Smooth muscle cell (in vitro differentiated cells): ENCODE data around the gene SYNPO2. TPM values are rescaled to one million over a fixed set of nuclear protein-coding genes. Genes with fewer than 3 reads are reported as not detected.

Experiments used
- DNase-seq: peaks from one replicate; lab custom pipeline; 2025; ENCODE audit not compliant: unreplicated experiment; lab: John Stamatoyannopoulos, UW
- H2AFZ ChIP-seq: fragments of 200-600 bp; sonication (generic); 2 replicates; pipeline ENCODE4 v1.6.0; 2016; ENCODE audit warnings: antibody characterized with exemption, low read depth, mild to moderate bottlenecking
- H3F3A ChIP-seq: fragments of 200-600 bp; sonication (generic); 2 replicates; pipeline ENCODE4 v1.6.0; 2017; ENCODE audit warnings: antibody characterized with exemption, low read depth
- H3K27ac ChIP-seq: fragments of 200-600 bp; sonication (generic); 2 replicates; pipeline ENCODE4 v1.5.1; 2016; ENCODE audit warnings: low read depth, mild to moderate bottlenecking
- H3K27me3 ChIP-seq: fragments of 200-600 bp; sonication (generic); 2 replicates; pipeline ENCODE4 v1.6.1; 2016; ENCODE audit warnings: low read depth, mild to moderate bottlenecking
- H3K36me3 ChIP-seq: fragments of 200-600 bp; sonication (generic); 2 replicates; pipeline ENCODE4 v1.5.1; 2016; ENCODE audit warnings: low read depth
- H3K4me1 ChIP-seq: fragments of 200-600 bp; sonication (generic); 2 replicates; pipeline ENCODE4 v1.5.1; 2016; ENCODE audit warnings: low read depth
- H3K4me2 ChIP-seq: fragments of 200-600 bp; sonication (generic); 2 replicates; pipeline ENCODE4 v1.6.0; 2016; ENCODE audit warnings: mild to moderate bottlenecking
- H3K4me3 ChIP-seq: fragments of 200-600 bp; sonication (generic); 2 replicates; pipeline ENCODE4 v1.5.1; 2016; ENCODE audit warnings: mild to moderate bottlenecking
- H3K79me2 ChIP-seq: fragments of 200-600 bp; sonication (generic); 2 replicates; pipeline ENCODE4 v1.6.0; 2016; ENCODE audit warnings: low read depth, mild to moderate bottlenecking
- H3K9ac ChIP-seq: fragments of 200-600 bp; sonication (generic); 2 replicates; pipeline ENCODE4 v1.6.0; 2016; ENCODE audit warnings: low read depth
- H3K9me3 ChIP-seq: fragments of 200-600 bp; sonication (generic); replicated peaks from 2 replicates; pipeline ENCODE4 v1.5.1; 2016; ENCODE audit warnings: low read depth
- H4K20me1 ChIP-seq: fragments of 200-600 bp; sonication (generic); 2 replicates; pipeline ENCODE4 v1.6.0; 2016; ENCODE audit warnings: low read depth
- WGBS: methylation state at CpG from one replicate; pipeline ENCODE4 v1.1.7; 2016; ENCODE audit warnings: low lambda C conversion rate; 5-methylcytosine and 5-hydroxymethylcytosine counted together
- polyA plus RNA-seq: library from polyadenylated mRNA; unstranded; fragments of >200 nt; fragmentation: Nextera tagmentation; extraction: Ambion mirVana; gene quantifications from 2 replicates; pipeline ENCODE4 v1.2.1, GENCODE V29; 2016
- total RNA-seq: library from RNA; depleted of rRNA; stranded (reverse); fragments of >200 nt; gene quantifications from 2 replicates; pipeline ENCODE4 v1.2.3, GENCODE V29; 2014
- TF ChIP-seq, protein P1 (sequence below): fragments of 200-600 bp; sonication (generic); IDR thresholded peaks from 2 replicates; pipeline ENCODE4 v1.5.1; 2017; ENCODE audit warnings: borderline replicate concordance, mild to moderate bottlenecking, antibody characterized with exemption; ENCODE audit not compliant: insufficient read depth, poor library complexity, severe bottlenecking

The SYNPO2 gene
- total and polyA plus RNA-seq, 2 experiments from 2014 or later, result 0.08 to 4.5 TPM

DNA sequence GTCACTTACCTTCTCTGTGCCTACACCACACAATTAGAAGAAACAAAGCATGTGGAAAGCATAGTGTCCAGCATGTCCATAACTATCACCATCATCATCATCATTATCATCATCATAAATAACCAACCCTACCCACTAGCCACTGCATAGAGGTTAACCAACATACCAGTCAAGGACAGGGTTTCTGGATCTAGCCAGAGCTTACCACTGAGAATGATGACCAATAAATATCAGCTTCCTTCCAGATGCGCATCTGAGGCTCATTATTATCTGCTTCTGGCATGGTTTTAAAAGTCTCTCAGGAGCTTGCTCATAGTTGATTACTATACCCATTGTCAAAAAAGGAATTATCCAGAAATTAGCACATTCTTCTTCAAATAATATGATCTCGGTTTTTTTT lies 221.5 kb downstream of the SYNPO2 start:
- H2AFZ ChIP-seq, result no peak overlapping the region
- no peaks in the 10 kb centered on the region for H3F3A ChIP-seq
- no peak overlapping the region for H3K9ac ChIP-seq
- no peaks in the 10 kb centered on the region for H3K79me2 ChIP-seq
- no peaks in the 10 kb centered on the region for H3K4me1 ChIP-seq
- H3K36me3 ChIP-seq, result no peaks in the 10 kb centered on the region
- TF ChIP-seq, protein P1, sequence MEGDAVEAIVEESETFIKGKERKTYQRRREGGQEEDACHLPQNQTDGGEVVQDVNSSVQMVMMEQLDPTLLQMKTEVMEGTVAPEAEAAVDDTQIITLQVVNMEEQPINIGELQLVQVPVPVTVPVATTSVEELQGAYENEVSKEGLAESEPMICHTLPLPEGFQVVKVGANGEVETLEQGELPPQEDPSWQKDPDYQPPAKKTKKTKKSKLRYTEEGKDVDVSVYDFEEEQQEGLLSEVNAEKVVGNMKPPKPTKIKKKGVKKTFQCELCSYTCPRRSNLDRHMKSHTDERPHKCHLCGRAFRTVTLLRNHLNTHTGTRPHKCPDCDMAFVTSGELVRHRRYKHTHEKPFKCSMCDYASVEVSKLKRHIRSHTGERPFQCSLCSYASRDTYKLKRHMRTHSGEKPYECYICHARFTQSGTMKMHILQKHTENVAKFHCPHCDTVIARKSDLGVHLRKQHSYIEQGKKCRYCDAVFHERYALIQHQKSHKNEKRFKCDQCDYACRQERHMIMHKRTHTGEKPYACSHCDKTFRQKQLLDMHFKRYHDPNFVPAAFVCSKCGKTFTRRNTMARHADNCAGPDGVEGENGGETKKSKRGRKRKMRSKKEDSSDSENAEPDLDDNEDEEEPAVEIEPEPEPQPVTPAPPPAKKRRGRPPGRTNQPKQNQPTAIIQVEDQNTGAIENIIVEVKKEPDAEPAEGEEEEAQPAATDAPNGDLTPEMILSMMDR, result no peak
- no peak overlapping the region for H3K4me3 ChIP-seq
- DNase-seq, result no peak
- no peak overlapping the region for H3K27ac ChIP-seq
- WGBS, result 90% methylated on average over 2 of the region's 2 CpGs
- no peaks in the 10 kb centered on the region for H4K20me1 ChIP-seq
- no peaks in the 10 kb centered on the region for H3K27me3 ChIP-seq
- no peaks in the 10 kb centered on the region for H3K9me3 ChIP-seq
- no peak overlapping the region for H3K4me2 ChIP-seq

Other genes with a start within 250 kb of the SYNPO2 start
- 22.4 and 38.9 TPM in 2 replicates for gene METTL14, start 203.5 kb upstream of the SYNPO2 start, total RNA-seq
- gene METTL14, start 203.5 kb upstream of the SYNPO2 start, polyA plus RNA-seq, result 25.7 and 31.8 TPM in 2 replicates
- 228 and 237 TPM in 2 replicates for gene SEC24D, start 52.7 kb upstream of the SYNPO2 start, total RNA-seq
- gene SEC24D, start 52.7 kb upstream of the SYNPO2 start, polyA plus RNA-seq, result 133 and 163 TPM in 2 replicates
- not detected in 2 replicates for gene MYOZ2, start 247.0 kb downstream of the SYNPO2 start, total RNA-seq
- gene MYOZ2, start 247.0 kb downstream of the SYNPO2 start, polyA plus RNA-seq, result 0.26 TPM in 1 of 2 replicates, not detected in the other